Heart left ventricle (tissue), 16 donors: ENCODE data around the gene EFCAB7. TPM values are rescaled to one million over a fixed set of nuclear protein-coding genes. Genes with fewer than 3 reads are reported as not detected.

Source experiments
- ATAC-seq, 4 donors: fragments of 200-7000 bp; cut with Tn5 transposase; one replicate each; pipeline ENCODE4 v1.9.1; 2020 to 2022; ENCODE audit warnings: moderate library complexity in 4 of 4, mild to moderate bottlenecking in 3 of 4, moderate number of reproducible peaks in 1 of 4
- DNase-seq, 5 donors: peaks; one replicate each; pipeline ENCODE4 v3.0.0-alpha.2; 2020
- H3K27ac ChIP-seq, 12 donors: fragments of 200-600 bp; sonication (generic) in 4 of 12; one replicate each; pipeline versions ENCODE4 v1.5.0 to v1.8.0; 2016 to 2022; ENCODE audit warnings: mild to moderate bottlenecking in 2 of 12
- H3K27me3 ChIP-seq, 9 donors: fragments of 200-600 bp; sonication (generic) in 2 of 9; one replicate each; pipeline versions ENCODE4 v1.5.1 to v1.8.0; 2016 to 2022; ENCODE audit warnings: mild to moderate bottlenecking in 3 of 9
- H3K36me3 ChIP-seq, 9 donors: fragments of 200-600 bp; sonication (generic) in 2 of 9; one replicate each; pipeline versions ENCODE4 v1.5.0 to v1.8.0; 2018 to 2022; ENCODE audit warnings: mild to moderate bottlenecking in 2 of 9
- H3K4me1 ChIP-seq, 12 donors: fragments of 200-600 bp; sonication (generic) in 4 of 12; one replicate each; pipeline versions ENCODE4 v1.5.0 to v1.8.0; 2016 to 2022; ENCODE audit warnings: mild to moderate bottlenecking in 3 of 12
- H3K4me3 ChIP-seq, 12 donors: fragments of 200-600 bp; sonication (generic) in 4 of 12; one replicate each; pipeline versions ENCODE4 v1.5.0 to v1.8.0; 2017 to 2022; ENCODE audit warnings: mild to moderate bottlenecking in 9 of 12, moderate library complexity in 4 of 12
- H3K9me3 ChIP-seq, 12 donors: fragments of 200-600 bp; sonication (generic) in 4 of 12; one replicate each; pipeline versions ENCODE4 v1.5.0 to v1.8.0; 2016 to 2022; ENCODE audit warnings: mild to moderate bottlenecking in 1 of 12
- CTCF ChIP-seq, 12 donors: fragments of 200-600 bp; sonication (generic) in 4 of 12; IDR thresholded peaks; one replicate each; pipeline versions ENCODE4 v1.5.0 to v1.8.0; 2018 to 2022; ENCODE audit warnings: antibody characterized with exemption in 12 of 12, mild to moderate bottlenecking in 5 of 12
- POLR2A ChIP-seq, 2 donors: fragments of 450-650 bp; IDR thresholded peaks; one replicate each; pipeline ENCODE4 v1.6.1; 2017; ENCODE audit warnings: antibody characterized with exemption in 2 of 2, mild to moderate bottlenecking in 2 of 2, moderate library complexity in 2 of 2
- WGBS, 4 donors: extraction: QIAGEN DNeasy Blood & Tissue Kit in 2 of 4; methylation state at CpG; one replicate each; pipeline versions ENCODE4 v1.1.5 to v1.1.7; 2013 to 2018; 5-methylcytosine and 5-hydroxymethylcytosine counted together
- intact Hi-C, 10 donors: fragments of 100-400 bp; cut with DNase I; formaldehyde crosslinking; loops; one replicate each; pipeline versions ENCODE4 v1.11.1 to v1.14.2; 2022
- long read RNA-seq, 3 donors: library from polyadenylated mRNA; unstranded; transcript quantifications; one replicate each; pipeline ENCODE4 v2.0.0, GENCODE V29; 2020 to 2021
- polyA plus RNA-seq, 2 donors: library from polyadenylated mRNA; stranded (reverse); fragments of 200-250 nt; gene quantifications; one replicate each; pipeline ENCODE4 v1.2.3, GENCODE V29; 2013
- total RNA-seq, 9 donors: library from RNA; depleted of rRNA in 2 of 9; stranded (reverse); fragments of >200 nt in 2 of 9; fragmentation: NEBNext Ultra II Directional in 3 of 9; extraction: Animal tissue kit (Norgen Biotek cat#: 25700) in 3 of 9; gene quantifications; one replicate each; pipeline versions ENCODE4 v1.1.0 to v1.2.4, GENCODE V29; 2016 to 2023
- donor health status: ischemic (EF 13 %, LVEDD 7.1; RV severe dilation, severe dysfunction).
- donor health status: healthy with polysubstance abuse.
- donor health status: DM: no; HTN: yes; CAD: no.
- donor health status: DM: no; HTN: no; CAD: no.
- donor health status: ischemic (EF 25% LVEDD 6.9; RV normal size, moderate dysfunction).
- donor health status: ischemic (EF 25% LVEDD 5.7; RV mildly dilated, moderate dysfunction).
- donor health status: healthy.
- donor health status: DM: yes; HTN: yes; CAD: no.
- donor health status: ischemic (EF 35%, LVEDD 5.7; RV mildly dilated, moderate dysfunction).
- donor health status: nonischemic (EF 11% LVEDD 7.7; RV severe dilation, severe dysfunction).
- donor health status: DM: yes; HTN: yes; CAD: no.
- donor health status: PGD.
- donor health status: ischemic (EF 29% LVEDD 5.4; RV normal size, mild dysfunction).
- donor health status: nonischemic (EF 23%, LVEDD 6.1; RV moderate dilation, normal function).

The EFCAB7 gene, protein sequence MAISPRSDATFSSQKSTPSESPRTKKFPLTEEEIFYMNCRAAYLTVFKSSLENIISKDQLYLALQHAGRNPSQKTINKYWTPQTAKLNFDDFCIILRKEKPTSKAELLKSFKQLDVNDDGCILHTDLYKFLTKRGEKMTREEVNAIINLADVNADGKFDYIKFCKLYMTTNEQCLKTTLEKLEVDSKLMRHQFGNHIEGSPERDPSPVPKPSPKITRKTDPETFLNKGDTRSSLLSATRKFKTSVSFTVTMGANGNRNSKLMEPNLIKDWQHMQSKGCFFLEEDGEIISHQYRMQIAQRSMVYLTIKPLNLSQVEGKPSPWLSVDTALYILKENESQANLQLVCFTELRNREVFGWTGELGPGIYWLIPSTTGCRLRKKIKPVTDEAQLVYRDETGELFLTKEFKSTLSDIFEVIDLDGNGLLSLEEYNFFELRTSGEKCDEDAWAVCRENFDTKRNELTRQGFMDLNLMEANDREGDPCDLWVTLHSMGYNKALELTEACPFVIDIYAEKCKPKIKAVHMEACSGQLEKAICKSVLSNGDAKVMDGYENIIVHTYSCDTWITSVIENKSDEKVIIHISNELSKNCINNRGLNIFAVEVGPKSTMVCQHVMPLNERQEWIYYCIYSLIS
- total RNA-seq (10 to 100 TPM in 2 of 9 donors, 1 to 10 TPM in 7; 3.4 to 10.7 (median 7.9) TPM), polyA plus RNA-seq (1 to 10 TPM; 3.2 to 5.4 TPM)
- long read RNA-seq, donor 1, transcript EFCAB7-201 (14 exons, 2,313 nt), result major isoform, 5 of 14 reads
- long read RNA-seq, donor 1, partial matches to known transcripts, result 0 of 14 reads
- long read RNA-seq, donor 1, other reads (novel, unspliced or antisense), result 9 of 14 reads
- long read RNA-seq, donor 2, transcript EFCAB7-201 (14 exons, 2,313 nt), result major isoform, 8 of 19 reads
- long read RNA-seq, donor 2, partial matches to known transcripts, result 2 of 19 reads
- long read RNA-seq, donor 2, other reads (novel, unspliced or antisense), result 9 of 19 reads
- long read RNA-seq, donor 3, partial matches to known transcripts, result 0 of 8 reads
- long read RNA-seq, donor 3, other reads (novel, unspliced or antisense), result 5 of 8 reads

- peaks cover 0 to 21% (median 6%) of the 10 kb centered on the region in 9 donors for H3K36me3 ChIP-seq
- intact Hi-C loops, result loop anchor here in 3 of 10 donors (10.0 kb wide), 2 partner anchors 158 to 678 kb away; partner anchors contain the start of gene ALG6 (in 2 of the 3)
- H3K27ac ChIP-seq, result peak within 1 kb of the TSS; percentile 41 to 97 (median 90)
- ATAC-seq, result peak; percentile 85 to 96 (median 96)
- H3K27me3 ChIP-seq, result no peaks in the 10 kb centered on the region
- H3K4me3 ChIP-seq, result peak within 1 kb of the TSS; percentile 44 to 91 (median 71)
- TF ChIP-seq POLR2A (IDR thresholded peaks at IDR 0.05) (peak in 1 of 2 donors; percentile 38), CTCF (IDR thresholded peaks at IDR 0.05) (no peak)
- H3K4me1 ChIP-seq, result peaks cover 0 to 29% (median 10%) of the 10 kb centered on the region in 12 donors
- peak; percentile 81 to 91 (median 83) for DNase-seq
- no peaks in the 10 kb centered on the region for H3K9me3 ChIP-seq
- 0 to 1% (median 0%) methylated on average over 43 to 50 of the region's 50 CpGs for WGBS, 4 donors
These were observed at the start of gene EFCAB7, which contains the start of gene ITGB3BP for GRCh38 chr1:63522891-63523728. TSS of gene EFCAB7 (plus strand) at chr1:63523525. CDS start at chr1:63525573, 2,048 bp downstream. TSS of gene ITGB3BP (minus strand) at chr1:63523225. CDS start at chr1:63523133, 92 bp downstream.

- TF ChIP-seq POLR2A (IDR thresholded peaks at IDR 0.05) (no peak), CTCF (IDR thresholded peaks at IDR 0.05) (no peak)
- Histone ChIP-seq H3K27ac (no peak overlapping the region), H3K9me3 (peaks cover 0 to under 1% (median 0%) of the 10 kb centered on the region in 12 donors), H3K36me3 (peaks cover 0 to 7% (median 0%) of the 10 kb centered on the region in 9 donors), H3K4me3 (no peak overlapping the region), H3K4me1 (no peaks in the 10 kb centered on the region), H3K27me3 (no peaks in the 10 kb centered on the region)
- intact Hi-C loops, result no loop called here
- no peak for ATAC-seq
- DNase-seq, result no peak
- WGBS, 4 donors, result 87 to 95% (median 90%) methylated on average over 7 of the region's 7 CpGs
These were observed 47.6 kb upstream of the EFCAB7 start for GRCh38 chr1:63475761-63476160.

GRCh38 chr1:63480057-63480456, 43.3 kb upstream of the EFCAB7 start:
- WGBS, 4 donors, result 78 to 89% (median 79%) methylated on average over 1 of the region's 1 CpG
- no peaks in the 10 kb centered on the region for H3K27me3 ChIP-seq
- no peak overlapping the region for H3K27ac ChIP-seq
- TF ChIP-seq POLR2A (IDR thresholded peaks at IDR 0.05) (no peak), CTCF (IDR thresholded peaks at IDR 0.05) (no peak)
- no peak for ATAC-seq
- H3K4me1 ChIP-seq, result no peaks in the 10 kb centered on the region
- H3K4me3 ChIP-seq, result no peak overlapping the region
- H3K9me3 ChIP-seq, result no peaks in the 10 kb centered on the region
- intact Hi-C loops, result no loop called here
- H3K36me3 ChIP-seq, result peaks cover 0 to 7% (median 0%) of the 10 kb centered on the region in 9 donors
- DNase-seq, result no peak
